Adrenal gland (tissue), 12 donors: ENCODE data around the gene CAV2. TPM values are rescaled to one million over a fixed set of nuclear protein-coding genes. Genes with fewer than 3 reads are reported as not detected.
"Not testable (repeated sequence)": the region's sequence is repeated elsewhere in the genome, so short reads cannot be mapped to it uniquely, and the experiment has no call there.

ENCODE experiments used
- DNase-seq, 7 donors: peaks; one replicate each; pipeline ENCODE4 v3.0.0-alpha.2; 2019 to 2020
- H3K27ac ChIP-seq, 5 donors: fragments of 200-600 bp; sonication (generic) in 4 of 5; 1 replicate in 3 of 5; 2 replicates in 2 of 5; pipeline versions ENCODE4 v1.5.1 to v1.8.0; 2016 to 2020; ENCODE audit warnings: mild to moderate bottlenecking in 1 of 5
- H3K27me3 ChIP-seq: fragments of 200-600 bp; 2 replicates; pipeline ENCODE4 v1.8.0; 2021
- H3K36me3 ChIP-seq, 2 donors: fragments of 200-600 bp; replicated peaks in 1 of 2; 1 replicate in 1 of 2; 2 replicates in 1 of 2; pipeline versions ENCODE4 v1.5.1 to v1.8.0; 2018 to 2022
- H3K4me1 ChIP-seq, 2 donors: fragments of 200-600 bp; replicated peaks in 1 of 2; 1 replicate in 1 of 2; 2 replicates in 1 of 2; pipeline versions ENCODE4 v1.5.1 to v1.8.0; 2018 to 2021
- H3K4me3 ChIP-seq, 4 donors: fragments of 200-600 bp; sonication (generic) in 3 of 4; one replicate each; pipeline ENCODE4 v1.5.1; 2016 to 2018
- H3K9me3 ChIP-seq, 3 donors: fragments of 200-600 bp; sonication (generic) in 1 of 3; replicated peaks in 1 of 3; 1 replicate in 2 of 3; 2 replicates in 1 of 3; pipeline versions ENCODE4 v1.5.1 to v1.8.0; 2016 to 2021
- CTCF ChIP-seq, 6 experiments: fragments of 450-650 bp in 4 of 6; fragments of 200-600 bp in 2 of 6; sonication (generic) in 1 of 6; IDR thresholded peaks; 1 replicate in 5 of 6; 2 replicates in 1 of 6; pipeline versions ENCODE4 v1.5.1 to v1.8.0; 2016 to 2021; ENCODE audit warnings: antibody characterized with exemption in 6 of 6, mild to moderate bottlenecking in 2 of 6, moderate library complexity in 1 of 6
- POLR2A ChIP-seq, 2 donors: fragments of 450-650 bp; IDR thresholded peaks; one replicate each; pipeline ENCODE4 v1.6.1; 2017; ENCODE audit warnings: antibody characterized with exemption in 2 of 2, mild to moderate bottlenecking in 2 of 2, moderate library complexity in 1 of 2
- WGBS, 4 donors: extraction: QIAGEN DNeasy Blood & Tissue Kit in 2 of 4; methylation state at CpG; one replicate each; pipeline versions ENCODE4 v1.1.5 to v1.1.7; 2013 to 2017; 5-methylcytosine and 5-hydroxymethylcytosine counted together
- intact Hi-C, 2 donors: fragments of 100-400 bp; cut with DNase I; formaldehyde crosslinking; loops; one replicate each; pipeline versions ENCODE4 v1.14.1 to v1.15.0; 2022 to 2023
- polyA plus RNA-seq, 3 donors: library from polyadenylated mRNA; stranded (reverse); fragments of 200-250 nt in 2 of 3; fragments of 350-450 nt in 1 of 3; fragmentation: Illumina TruSeq in 1 of 3; extraction: RNeasy Lipid Tissue Mini Kit (QIAGEN cat#74804) in 1 of 3; gene quantifications; one replicate each; pipeline ENCODE4 v1.2.3, GENCODE V29; 2013 to 2014
- total RNA-seq, 9 donors: library from RNA; depleted of rRNA in 4 of 9; stranded (reverse); fragments of >200 nt in 4 of 9; fragments of 120-200 nt in 1 of 9; fragmentation: NEBNext Ultra II Directional in 1 of 9; extraction: Animal tissue kit (Norgen Biotek cat#: 25700) in 1 of 9; gene quantifications; one replicate each; pipeline versions ENCODE4 v1.1.0 to v1.2.4, GENCODE V29; 2013 to 2023
- donor health status: healthy with polysubstance abuse.
- donor health status: Bipolar disorder and iron deficiency.
- donor health status: DM: yes; HTN: yes; CAD: no.
- donor health status: DM: no; HTN: no; CAD: no.
- donor health status: DM: no; HTN: no; CAD: no.
- donor health status: DM: yes; HTN: yes; CAD: no.

CAV2 gene
- total and polyA plus RNA-seq, 12 donors: 9.8 to 40.2 (median 16.1) TPM

- Histone ChIP-seq H3K4me1 (no peaks in the 10 kb centered on the region), H3K36me3 (no peaks in the 10 kb centered on the region), H3K27ac (no peak overlapping the region), H3K4me3 (no peak overlapping the region), H3K27me3 (no peaks in the 10 kb centered on the region), H3K9me3 (no peaks in the 10 kb centered on the region)
- intact Hi-C loops: no loop called here
- TF ChIP-seq CTCF (IDR thresholded peaks at IDR 0.05): no peak
- TF ChIP-seq POLR2A (IDR thresholded peaks at IDR 0.05): no peak
- no peak for DNase-seq
- 33 to 97% (median 94%) methylated on average over 1 of the region's 1 CpG for WGBS, 4 donors
Observed at GRCh38 chr7:116477625-116478024, 21.9 kb upstream of the CAV2 start.

- H3K4me3 ChIP-seq: no peak overlapping the region
- WGBS, 4 donors: 59 to 68% (median 63%) methylated on average over 2 of the region's 2 CpGs
- no peaks in the 10 kb centered on the region for H3K4me1 ChIP-seq
- H3K36me3 ChIP-seq: no peaks in the 10 kb centered on the region
- no peak for DNase-seq
- no peak overlapping the region for H3K27ac ChIP-seq
- H3K9me3 ChIP-seq: no peaks in the 10 kb centered on the region
- no peaks in the 10 kb centered on the region for H3K27me3 ChIP-seq
- no peak for TF ChIP-seq CTCF (IDR thresholded peaks at IDR 0.05)
- TF ChIP-seq POLR2A (IDR thresholded peaks at IDR 0.05): no peak
- intact Hi-C loops: no loop called here
Observed at GRCh38 chr7:116478834-116479233, 20.7 kb upstream of the CAV2 start.

GRCh38 chr7:116483271-116483942 lies 16.1 kb upstream of the CAV2 start:
- no peak overlapping the region for H3K27ac ChIP-seq

GRCh38 chr7:116484389-116484788 lies 15.1 kb upstream of the CAV2 start:
- H3K27ac ChIP-seq, H3K4me1 ChIP-seq, DNase-seq, intact Hi-C loops, H3K36me3 ChIP-seq, H3K27me3 ChIP-seq, H3K4me3 ChIP-seq, H3K9me3 ChIP-seq: not testable (repeated sequence)
- 91 to 96% (median 95%) methylated on average over 4 of the region's 4 CpGs for WGBS, 4 donors

More at GRCh38 chr7:116483271-116483942, 16.1 kb upstream of the CAV2 start:
- DNase-seq: no peak
- 65 to 87% (median 78%) methylated on average over 2 of the region's 2 CpGs for WGBS, 4 donors
- intact Hi-C loops: no loop called here
- no peak overlapping the region for H3K4me3 ChIP-seq
- H3K4me1 ChIP-seq: no peaks in the 10 kb centered on the region
- no peaks in the 10 kb centered on the region for H3K27me3 ChIP-seq
- H3K36me3 ChIP-seq: no peaks in the 10 kb centered on the region
- no peaks in the 10 kb centered on the region for H3K9me3 ChIP-seq
- TF ChIP-seq POLR2A (IDR thresholded peaks at IDR 0.05): no peak
- TF ChIP-seq CTCF (IDR thresholded peaks at IDR 0.05): no peak

GRCh38 chr7:116487907-116488521 lies 11.5 kb upstream of the CAV2 start:
- intact Hi-C loops: no loop called here
- TF ChIP-seq POLR2A (IDR thresholded peaks at IDR 0.05): no peak
- TF ChIP-seq CTCF (IDR thresholded peaks at IDR 0.05): no peak
- 80 to 87% (median 84%) methylated on average over 5 of the region's 5 CpGs for WGBS, 4 donors
- H3K4me3 ChIP-seq: no peak overlapping the region
- DNase-seq: no peak
- no peaks in the 10 kb centered on the region for H3K9me3 ChIP-seq
- H3K4me1 ChIP-seq: no peaks in the 10 kb centered on the region
- H3K27ac ChIP-seq: no peak overlapping the region
- no peaks in the 10 kb centered on the region for H3K36me3 ChIP-seq
- H3K27me3 ChIP-seq: no peaks in the 10 kb centered on the region
